SKM-1 (cell line): ENCODE measurements around the gene BRIP1.
"Not testable (repeated sequence)": the region's sequence is repeated elsewhere in the genome, so short reads cannot be mapped to it uniquely, and the experiment has no call there.

Experiments used
- DNase-seq: peaks from one replicate; lab custom pipeline; 2025; ENCODE audit not compliant: unreplicated experiment; lab: John Stamatoyannopoulos, UW

BRIP1 gene

DNA sequence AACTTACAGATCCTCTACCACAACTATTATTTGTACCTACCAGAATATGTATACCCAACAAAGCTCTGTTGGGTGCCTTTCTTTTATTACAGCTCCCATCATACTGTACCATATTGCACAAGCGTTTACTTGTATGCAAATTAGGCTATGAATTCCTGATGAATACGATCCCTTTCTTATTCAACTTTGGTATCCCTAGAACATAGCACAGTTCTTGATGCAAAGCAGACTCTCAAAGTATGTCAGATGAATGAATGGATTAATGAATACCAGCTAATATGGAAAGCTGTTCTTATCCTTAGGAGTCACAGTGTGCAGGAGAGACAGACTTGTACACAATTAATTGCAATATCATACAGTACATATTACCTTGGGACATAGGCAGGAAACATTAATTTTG lies 192.6 kb downstream of the BRIP1 start:
- DNase-seq: no peak

DNA sequence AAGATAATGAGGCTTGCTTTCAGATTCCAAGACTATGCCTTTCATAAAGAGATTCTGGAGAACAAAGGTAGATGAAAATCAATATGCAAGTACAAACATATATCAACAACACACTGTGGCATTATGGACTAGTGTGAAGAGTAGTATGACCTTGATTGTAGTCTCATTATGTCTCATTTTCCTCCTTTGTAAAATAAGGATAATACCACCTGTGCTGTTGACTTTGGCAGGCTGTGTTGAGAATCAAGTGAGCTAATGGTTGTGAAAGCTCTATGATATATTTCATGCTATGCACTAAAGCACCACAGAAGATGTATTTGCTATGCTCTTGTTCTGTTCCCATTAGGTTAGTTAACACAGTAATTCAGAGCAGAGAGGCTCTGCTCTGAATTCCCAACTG lies 193.8 kb downstream of the BRIP1 start:
- no peak for DNase-seq

DNA sequence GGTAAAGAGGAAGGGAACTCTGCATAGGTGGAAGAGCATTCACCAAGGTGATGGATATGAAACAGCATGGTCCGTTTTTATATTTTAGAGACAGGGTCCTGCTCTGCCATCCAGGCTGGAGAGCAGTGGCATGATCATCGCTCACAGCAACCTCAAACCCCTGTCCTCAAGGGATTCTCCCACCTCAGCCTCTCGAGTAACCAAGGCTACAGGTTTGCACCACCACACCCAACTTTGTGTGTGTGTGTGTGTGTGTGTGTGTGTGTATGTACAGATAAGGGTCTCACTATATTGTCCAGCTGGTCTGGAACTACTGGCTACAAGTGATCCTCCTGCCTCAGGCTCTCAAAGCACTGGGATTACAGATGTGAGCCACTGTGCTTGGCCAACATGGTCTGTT lies 194.8 kb downstream of the BRIP1 start:
- DNase-seq: no peak

DNA sequence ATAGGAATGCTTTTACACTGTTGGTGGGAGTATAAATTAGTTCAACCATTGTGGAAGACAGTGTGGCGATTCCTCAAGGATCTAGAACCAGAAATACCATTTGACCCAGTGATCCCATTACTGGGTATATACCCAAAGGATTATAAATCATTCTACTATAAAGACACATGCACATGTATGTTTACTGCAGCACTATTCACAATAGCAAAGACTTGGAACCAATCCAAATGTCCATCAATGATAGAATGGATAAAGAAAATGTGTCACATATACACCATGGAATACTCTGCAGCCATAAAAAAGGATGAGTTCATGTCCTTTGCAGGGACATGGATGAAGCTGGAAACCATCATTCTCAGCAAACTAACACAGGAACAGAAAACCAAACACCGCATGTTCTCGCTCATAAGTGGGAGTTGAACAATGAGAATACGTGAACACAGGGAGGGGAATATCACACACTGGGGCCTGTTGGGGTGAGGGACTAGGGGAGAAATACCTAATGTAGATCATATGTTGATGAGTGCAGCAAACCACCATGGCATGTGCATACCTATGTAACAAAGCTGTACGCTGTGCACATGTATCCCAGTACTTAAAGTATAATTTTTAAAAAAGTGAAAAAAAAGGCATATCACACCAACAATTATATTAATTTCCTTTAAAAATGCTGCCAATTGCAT lies 196.8 kb downstream of the BRIP1 start:
- DNase-seq: not testable (repeated sequence)

DNA sequence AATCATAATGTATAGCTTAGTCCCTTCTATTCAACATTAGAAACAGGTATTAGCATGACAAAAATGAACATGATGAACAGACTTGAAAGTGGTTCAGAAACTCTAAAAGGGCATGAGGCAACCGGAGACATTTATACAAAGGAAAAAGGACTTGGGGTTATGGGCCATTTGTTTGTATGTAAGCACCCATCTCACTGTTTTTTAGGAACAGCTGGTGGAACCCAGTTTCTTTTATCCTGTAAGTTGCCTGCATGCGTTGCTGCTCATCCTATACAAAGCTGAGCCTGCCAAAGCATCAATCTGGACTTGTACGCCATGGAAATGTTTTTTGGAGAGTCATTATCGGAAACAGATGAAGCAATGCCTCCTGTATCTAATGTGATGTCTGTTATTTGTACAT lies 200.0 kb downstream of the BRIP1 start:
- DNase-seq: no peak

DNA sequence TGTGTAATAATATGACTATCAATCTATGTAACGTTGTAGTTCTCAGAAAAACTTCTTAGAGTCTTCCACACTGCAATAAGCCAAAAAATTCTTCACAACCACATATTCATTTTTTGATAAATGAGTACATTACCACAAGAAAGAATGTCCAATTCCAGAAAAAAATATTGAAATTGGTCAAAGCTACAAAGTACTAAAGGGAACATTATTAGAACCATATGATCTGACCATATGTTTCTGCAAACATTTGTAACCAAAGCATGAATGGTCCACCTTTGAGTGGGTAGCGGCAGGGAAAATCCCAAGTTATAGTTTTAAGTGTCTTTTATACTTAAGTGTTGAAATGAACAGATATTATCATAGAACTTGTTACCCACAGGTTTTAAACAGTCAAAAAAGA lies 200.6 kb downstream of the BRIP1 start:
- no peak for DNase-seq

DNA sequence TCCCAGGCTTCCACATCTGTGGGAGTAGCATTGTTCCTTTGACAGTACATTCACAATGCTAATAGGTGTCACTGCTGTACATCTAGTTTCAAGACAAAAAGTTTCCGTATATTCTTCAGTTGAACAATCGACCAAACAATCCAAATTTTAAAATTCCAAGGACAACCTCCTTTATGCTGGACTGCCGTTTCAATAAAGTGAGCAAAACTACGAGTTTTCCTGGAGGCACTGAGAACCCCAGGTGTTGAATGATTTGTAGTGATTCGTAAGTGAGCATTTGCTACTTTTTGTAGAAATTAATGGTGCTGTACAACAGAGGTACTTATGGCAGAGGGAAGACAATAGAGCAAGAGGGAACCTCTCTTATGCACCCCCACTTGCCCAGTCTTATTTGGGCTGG lies 201.1 kb downstream of the BRIP1 start:
- no peak for DNase-seq

DNA sequence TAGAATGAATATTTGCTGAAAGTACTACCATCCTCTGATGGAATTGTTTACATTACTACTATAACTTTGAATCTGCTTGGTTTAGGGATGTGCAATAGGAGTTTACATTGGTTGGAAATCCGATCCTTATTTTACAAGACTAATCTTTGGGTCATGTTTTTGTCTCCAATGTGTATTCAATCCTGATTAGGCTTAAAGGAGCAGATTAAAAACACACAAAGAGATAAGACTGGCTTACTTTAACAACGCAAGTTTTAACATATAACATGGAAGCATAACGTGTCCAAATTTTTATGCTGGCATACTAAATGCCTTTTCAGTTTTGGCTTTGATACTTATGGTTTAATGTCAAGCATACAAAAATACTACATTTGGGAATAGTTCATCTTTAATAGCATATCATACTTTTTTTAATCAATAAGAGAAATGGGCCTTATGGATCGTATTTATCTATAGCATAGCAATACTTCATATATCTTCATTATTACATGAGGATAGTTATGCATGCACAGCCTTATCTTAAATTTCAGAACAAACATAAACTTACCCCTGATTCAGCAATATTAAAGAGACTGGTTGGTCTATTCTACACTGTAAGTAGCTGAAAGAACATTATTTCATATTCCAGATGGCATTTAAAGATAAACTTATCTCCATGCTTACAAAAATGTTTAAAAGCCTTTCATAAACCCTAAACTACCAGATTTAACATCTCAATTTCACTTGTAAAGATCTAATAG lies 202.4 kb downstream of the BRIP1 start:
- DNase-seq: no peak

DNA sequence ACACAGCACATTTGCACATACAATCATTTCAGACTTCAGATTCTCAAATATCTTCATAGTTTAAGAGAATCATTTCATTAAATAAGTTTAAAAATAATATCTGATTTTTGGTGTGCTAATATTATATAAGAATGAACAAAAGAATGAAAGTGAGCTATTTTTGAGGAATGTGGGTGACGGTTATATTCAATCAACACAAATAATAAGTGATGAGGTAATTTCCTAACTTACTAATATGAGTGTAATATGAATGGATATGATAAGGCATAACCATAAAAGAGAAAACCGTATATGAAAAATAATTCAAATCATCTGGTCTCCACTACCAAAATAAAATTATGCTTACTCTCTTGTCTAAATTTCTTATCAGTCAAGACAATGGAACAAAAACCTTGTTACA lies 203.9 kb downstream of the BRIP1 start:
- no peak for DNase-seq

DNA sequence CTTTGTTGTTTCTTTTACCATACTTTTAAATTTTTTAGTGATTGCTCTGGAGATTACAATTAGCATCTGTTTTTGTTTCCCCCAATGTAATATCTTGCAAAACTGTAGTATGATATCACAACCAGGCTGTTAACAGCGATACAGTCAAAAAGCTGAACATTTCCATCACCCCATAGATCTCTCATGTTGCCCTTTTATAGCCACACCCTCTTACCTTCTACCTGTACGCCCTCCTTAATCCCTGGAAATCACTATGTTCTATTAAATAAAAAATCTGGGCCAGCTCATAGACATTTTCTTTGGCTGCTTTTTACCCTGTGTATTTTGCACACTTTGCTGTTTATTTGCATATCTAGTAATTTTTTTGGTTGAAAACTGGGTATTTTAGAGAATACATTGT lies 205.1 kb downstream of the BRIP1 start:
- DNase-seq: no peak

DNA sequence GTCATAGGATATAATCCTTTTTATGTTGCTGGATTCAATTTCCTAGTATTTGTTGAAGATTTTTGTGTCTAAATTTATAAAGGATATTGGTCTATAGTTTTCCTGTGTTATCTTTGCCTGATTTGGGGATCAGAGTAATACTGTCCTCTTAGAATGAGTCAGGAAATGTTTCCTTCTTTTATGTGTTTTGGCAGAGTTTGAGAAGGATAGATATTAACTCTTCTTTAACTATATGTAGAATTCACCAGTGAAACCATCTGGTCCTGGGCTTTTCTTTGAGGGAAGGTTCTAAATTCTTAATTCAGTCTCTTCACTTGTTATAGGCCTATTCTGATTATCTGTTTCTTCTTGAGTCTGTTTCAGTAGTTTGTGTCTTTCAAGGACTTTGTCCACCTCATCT lies 206.0 kb downstream of the BRIP1 start:
- no peak for DNase-seq

DNA sequence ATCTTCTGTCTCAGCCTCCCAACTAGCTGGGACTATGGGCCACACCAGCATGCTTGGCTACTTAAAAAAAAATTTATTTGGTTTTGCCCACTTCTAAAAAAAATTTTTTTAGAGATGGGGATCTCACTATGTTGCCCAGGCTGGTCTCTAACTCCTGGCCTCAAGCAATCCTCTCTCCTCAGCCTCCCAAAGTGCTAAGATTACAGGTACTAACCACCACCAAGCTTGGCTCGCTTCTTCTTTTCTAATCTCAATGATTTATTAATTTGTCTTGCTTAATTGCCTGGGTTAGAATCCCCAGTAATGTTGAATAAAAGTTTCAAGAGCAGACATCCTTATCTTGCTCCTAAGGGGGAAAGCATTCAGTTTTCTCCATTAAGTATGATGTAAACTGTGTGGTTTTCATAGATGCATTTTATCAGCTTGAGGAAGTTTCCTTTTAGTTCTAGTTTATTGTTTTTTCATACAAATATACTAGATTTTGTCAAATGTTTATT lies 206.6 kb downstream of the BRIP1 start:
- DNase-seq: no peak

DNA sequence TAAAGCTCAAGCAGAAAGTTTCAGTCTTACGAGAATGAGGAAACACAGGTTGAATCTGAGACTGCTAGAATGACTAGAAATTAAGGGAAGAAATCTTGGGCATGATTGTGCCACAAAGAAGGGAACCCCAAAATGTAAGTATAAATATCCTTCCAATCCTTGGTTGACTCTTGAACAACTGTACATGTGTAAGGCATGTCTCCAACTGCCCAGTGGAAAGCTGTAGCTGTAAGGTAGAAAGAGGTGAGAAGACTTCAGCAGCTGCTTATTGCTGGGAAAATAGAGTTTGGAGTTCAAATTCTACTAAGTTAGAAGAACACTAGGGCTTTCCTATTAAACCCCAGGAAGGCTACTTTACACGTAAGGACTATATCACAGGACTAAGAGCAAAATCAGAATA lies 212.6 kb downstream of the BRIP1 start:
- no peak for DNase-seq

DNA sequence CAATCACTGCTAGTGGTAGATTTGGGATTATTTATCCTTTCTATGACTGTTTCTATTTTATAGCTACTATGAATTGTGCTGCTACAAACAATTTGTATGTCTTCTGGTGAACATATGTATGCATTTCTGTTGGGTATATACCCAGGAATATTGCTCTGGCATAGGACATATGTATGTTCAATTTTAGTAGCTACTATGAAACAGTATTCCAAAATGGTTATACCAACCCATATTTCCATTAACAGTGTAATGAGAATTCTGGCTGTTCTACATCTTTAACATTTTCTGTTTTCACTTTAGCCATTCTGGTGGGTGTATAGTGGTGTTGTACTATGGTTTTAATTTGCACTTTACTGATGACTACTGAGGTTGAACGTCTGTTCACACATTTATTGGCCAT lies 214.7 kb downstream of the BRIP1 start:
- DNase-seq: no peak

DNA sequence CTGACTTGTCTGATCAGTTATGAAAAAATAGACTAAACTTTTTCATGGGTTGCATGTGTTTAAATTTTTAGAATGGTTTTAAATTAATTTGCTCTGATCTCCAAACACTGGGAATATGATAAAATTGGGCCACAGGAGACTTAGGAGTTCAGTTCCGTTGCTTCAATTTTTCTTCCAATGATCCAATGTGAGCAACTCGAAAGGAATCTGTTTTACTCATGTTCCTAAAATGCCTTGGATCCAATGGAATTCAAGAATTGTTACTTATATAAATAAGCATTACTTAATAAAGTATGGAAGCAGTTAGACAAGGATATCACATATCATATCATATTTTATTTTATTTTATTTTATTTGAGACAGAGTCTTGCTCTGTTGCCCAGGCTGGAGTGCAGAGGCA lies 216.3 kb downstream of the BRIP1 start:
- no peak for DNase-seq

DNA sequence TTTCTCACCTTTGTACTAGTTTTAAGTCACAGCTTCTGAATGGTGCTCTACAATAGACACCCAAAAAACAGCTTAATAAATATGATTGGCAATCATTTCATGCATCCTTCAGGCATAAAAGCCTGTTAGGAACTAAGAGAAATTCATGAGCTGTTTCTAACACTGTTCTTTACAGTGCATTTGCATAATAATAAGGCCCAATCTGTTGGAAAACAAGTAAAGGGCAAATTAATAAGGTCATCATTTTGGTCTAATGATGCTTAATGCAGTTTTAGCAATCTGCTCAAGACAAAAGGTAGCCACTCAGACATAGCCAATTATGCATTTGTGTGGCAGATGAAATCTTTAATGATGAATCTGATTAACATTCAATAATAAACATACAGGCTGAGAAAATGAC lies 216.8 kb downstream of the BRIP1 start:
- no peak for DNase-seq

DNA sequence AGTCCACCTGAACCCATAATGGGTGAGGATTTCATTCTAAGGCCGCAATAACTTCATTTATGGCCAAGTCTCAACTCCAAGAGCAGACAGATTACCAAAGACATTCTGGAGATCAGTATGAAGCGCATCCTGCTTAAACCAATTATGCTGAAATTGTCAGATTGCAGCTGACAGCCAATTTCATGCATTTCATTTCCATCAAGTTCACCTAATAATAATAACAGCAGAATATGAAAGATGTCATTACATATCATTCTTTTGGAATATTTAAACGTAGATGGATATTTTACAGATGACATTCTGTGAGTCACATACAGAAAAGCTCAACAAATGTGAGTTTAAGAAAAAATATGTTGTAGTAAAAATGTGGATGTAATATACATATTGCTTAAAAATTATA lies 217.4 kb downstream of the BRIP1 start:
- DNase-seq: no peak

DNA sequence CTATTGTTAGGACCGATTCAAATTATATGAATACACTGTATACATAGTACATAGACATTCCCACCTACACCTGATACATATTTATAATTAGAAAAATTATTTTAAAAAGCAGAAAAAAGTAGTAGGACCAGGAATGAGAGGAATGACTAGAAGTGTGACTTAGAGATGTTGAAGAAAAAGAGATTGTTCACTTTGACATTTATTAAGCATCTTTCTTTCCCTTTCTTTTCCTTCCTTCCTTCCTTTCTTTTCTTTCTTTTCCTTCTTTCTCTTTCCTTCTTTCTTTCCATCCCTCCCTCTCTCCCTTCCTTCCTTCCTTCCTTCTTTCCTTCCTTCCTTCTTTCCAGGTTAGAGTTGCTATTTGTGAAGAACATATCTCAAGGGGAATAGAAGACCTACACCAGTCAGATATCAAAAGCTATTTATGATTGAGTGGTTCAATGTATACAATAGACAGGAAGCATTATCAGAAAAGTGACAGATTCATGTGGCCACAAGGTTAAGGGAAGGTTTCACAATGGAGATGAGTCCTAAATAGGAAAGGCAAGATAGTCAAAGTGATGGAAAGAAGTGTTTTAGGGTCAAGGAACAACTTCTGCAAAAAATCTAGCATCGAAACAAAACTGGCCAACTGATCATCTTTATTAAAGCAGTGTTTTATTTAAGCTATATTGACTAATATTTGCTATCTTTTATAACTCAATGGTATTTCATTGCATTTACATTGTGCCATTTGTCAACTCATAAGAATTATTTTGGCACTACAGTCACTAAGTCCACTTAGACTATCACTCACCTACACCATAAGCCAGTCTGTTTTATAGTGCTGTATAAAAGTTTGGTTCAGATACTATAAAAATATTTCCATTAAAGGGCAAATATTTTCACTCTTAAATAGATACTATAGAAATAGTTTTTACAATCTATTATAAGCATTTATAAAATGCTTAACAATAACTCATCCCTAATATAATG lies 218.2 kb downstream of the BRIP1 start:
- no peak for DNase-seq

DNA sequence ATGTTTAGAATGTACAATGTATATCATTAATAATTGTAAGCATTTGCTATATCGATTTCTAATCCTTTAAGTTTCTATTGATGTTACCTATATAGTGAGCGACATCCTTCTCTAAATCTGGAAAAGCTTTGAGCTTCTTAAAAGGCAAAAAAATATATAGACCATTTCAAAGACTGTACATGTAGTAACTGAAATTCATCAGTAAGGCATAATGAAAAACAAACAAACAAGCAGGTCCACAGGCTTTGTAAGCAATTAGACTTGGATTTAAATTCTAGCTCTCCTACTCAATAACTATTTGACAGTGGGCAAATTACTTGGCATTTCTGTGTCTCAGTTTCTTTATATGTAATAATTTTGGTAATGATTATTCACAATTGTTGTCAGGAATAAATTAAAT lies 220.6 kb downstream of the BRIP1 start:
- no peak for DNase-seq

DNA sequence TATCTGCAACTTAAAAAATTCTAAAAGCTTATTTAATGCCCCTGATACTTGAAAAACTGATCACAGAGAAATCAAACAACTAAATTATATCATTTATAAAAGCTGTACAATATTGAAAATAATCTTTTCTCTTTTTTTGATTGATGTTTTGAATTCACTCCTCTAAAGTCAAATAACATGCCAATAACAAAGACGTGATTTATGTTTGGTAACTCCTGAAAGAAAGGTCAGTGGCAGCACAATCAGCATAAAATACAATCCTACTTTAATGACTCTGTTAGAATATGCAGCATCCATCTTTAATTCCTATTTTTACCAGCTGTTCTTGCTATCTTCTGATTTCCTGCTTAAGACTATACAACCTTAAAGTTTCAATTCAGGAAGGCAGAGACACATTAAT lies 221.6 kb downstream of the BRIP1 start:
- no peak for DNase-seq

DNA sequence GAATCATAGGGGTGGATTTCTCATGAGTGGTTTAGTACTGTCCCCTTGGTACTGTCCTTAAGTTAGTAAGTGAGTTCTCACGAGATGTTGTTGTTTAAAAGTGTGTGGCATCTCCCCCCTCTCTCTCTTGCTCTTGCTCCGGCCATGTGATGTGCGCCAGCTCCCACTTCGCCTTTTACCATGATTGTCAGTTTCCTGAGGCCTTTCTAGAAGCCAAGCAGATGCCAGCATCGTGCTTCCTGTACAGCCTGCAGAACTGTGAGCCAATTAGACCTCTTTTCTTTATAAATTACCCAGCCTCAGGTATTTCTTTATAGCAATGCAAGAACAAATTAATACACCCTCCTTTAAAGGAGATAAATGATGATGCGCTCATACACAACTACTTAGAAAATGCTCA lies 222.2 kb downstream of the BRIP1 start:
- DNase-seq: no peak

DNA sequence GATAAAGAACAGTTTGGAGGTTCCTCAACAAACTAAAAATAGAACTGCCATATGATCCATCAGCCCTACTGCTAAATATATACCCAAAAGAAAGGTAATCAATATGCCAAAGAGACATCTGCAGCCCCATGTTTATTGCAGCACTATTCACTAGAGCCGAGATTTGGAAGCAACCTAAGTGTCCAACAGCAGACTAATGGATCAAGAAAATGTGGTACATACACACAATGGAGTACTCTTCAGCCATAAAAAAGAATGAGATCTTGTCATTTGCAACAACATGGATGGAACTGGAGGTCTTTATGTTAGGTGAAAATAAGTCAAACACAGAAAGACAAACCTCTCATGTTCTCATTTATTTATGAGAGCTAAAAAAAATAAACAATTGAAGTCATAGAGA lies 223.5 kb downstream of the BRIP1 start:
- DNase-seq: no peak
